Skeletal muscle satellite cell (primary cell): ENCODE data around the gene KDM6A.
A peak's percentile ranks its signal among the peaks of the same experiment; 100 is the strongest.
"Not testable (repeated sequence)": the region's sequence is repeated elsewhere in the genome, so short reads cannot be mapped to it uniquely, and the experiment has no call there.

Experiments used
- H3K27me3 ChIP-seq: 2 replicates; pipeline ENCODE4 v1.7.0; 2013; ENCODE audit warnings: low read length; ENCODE audit not compliant: control insufficient read depth, insufficient read depth
- H3K36me3 ChIP-seq: 2 replicates; pipeline ENCODE4 v1.7.0; 2013; ENCODE audit warnings: mild to moderate bottlenecking, control low read depth, low read length; ENCODE audit not compliant: insufficient read depth
- H3K4me1 ChIP-seq: 2 replicates; pipeline ENCODE4 v1.7.0; 2013; ENCODE audit warnings: low read length; ENCODE audit not compliant: control insufficient read depth, insufficient read depth
- H3K4me2 ChIP-seq: 2 replicates; pipeline ENCODE4 v1.7.0; 2013; ENCODE audit warnings: mild to moderate bottlenecking, low read length
- H3K4me3 ChIP-seq: 2 replicates; pipeline ENCODE4 v1.7.0; 2013; ENCODE audit warnings: low read length
- H3K9ac ChIP-seq: 2 replicates; pipeline ENCODE4 v1.7.0; 2013; ENCODE audit warnings: mild to moderate bottlenecking, low read depth, low read length, moderate library complexity
- H3K9me3 ChIP-seq: replicated peaks from 2 replicates; pipeline ENCODE4 v1.7.0; 2013; ENCODE audit warnings: mild to moderate bottlenecking, control low read depth, low read length

Gene KDM6A

GRCh38 chrX:44873415-44874276 is 658 bp downstream of the KDM6A start:
- Histone ChIP-seq H3K9me3 (no peaks in the 10 kb centered on the region), H3K9ac (peak overlapping the region; percentile 87), H3K27me3 (no peaks in the 10 kb centered on the region), H3K4me3 (peak overlapping the region; percentile 74), H3K36me3 (no peaks in the 10 kb centered on the region), H3K4me2 (peak overlapping the region; percentile 84), H3K4me1 (peaks cover 6% of the 10 kb centered on the region)

- Histone ChIP-seq H3K36me3 (no peaks in the 10 kb centered on the region), H3K9ac (peak overlapping the region; percentile 87), H3K27me3 (no peaks in the 10 kb centered on the region), H3K4me2 (peak overlapping the region; percentile 84), H3K4me1 (peaks cover 6% of the 10 kb centered on the region), H3K9me3 (no peaks in the 10 kb centered on the region), H3K4me3 (peak overlapping the region; percentile 74)
Observed at GRCh38 chrX:44874420-44875184, 1.6 kb downstream of the KDM6A start.

- H3K4me3 ChIP-seq = peak overlapping the region; percentile 74
- H3K9ac ChIP-seq = peak overlapping the region; percentile 87
- no peaks in the 10 kb centered on the region for H3K9me3 ChIP-seq
- peaks cover 6% of the 10 kb centered on the region for H3K4me1 ChIP-seq
- H3K4me2 ChIP-seq = peak overlapping the region; percentile 84
- no peaks in the 10 kb centered on the region for H3K27me3 ChIP-seq
- no peaks in the 10 kb centered on the region for H3K36me3 ChIP-seq
Observed at GRCh38 chrX:44875185-44875489, 2.1 kb downstream of the KDM6A start.

- Histone ChIP-seq H3K9me3 (no peaks in the 10 kb centered on the region), H3K4me2 (peak overlapping the region; percentile 84), H3K4me3 (peak overlapping the region; percentile 74), H3K9ac (peak overlapping the region; percentile 87), H3K36me3 (no peaks in the 10 kb centered on the region), H3K4me1 (peaks cover 6% of the 10 kb centered on the region), H3K27me3 (no peaks in the 10 kb centered on the region)
Observed at GRCh38 chrX:44876086-44876485, 3.1 kb downstream of the KDM6A start.

- Histone ChIP-seq H3K27me3 (no peaks in the 10 kb centered on the region), H3K9me3 (no peaks in the 10 kb centered on the region), H3K4me2 (no peak overlapping the region), H3K4me3 (no peak overlapping the region), H3K36me3 (no peaks in the 10 kb centered on the region), H3K9ac (no peak overlapping the region), H3K4me1 (peaks cover 6% of the 10 kb centered on the region)
Observed at GRCh38 chrX:44876767-44877166, 3.8 kb downstream of the KDM6A start.

- peaks cover 6% of the 10 kb centered on the region for H3K4me1 ChIP-seq
- H3K4me3 ChIP-seq = no peak overlapping the region
- H3K9ac ChIP-seq = no peak overlapping the region
- H3K4me2 ChIP-seq = no peak overlapping the region
- no peaks in the 10 kb centered on the region for H3K9me3 ChIP-seq
- H3K36me3 ChIP-seq = no peaks in the 10 kb centered on the region
- no peaks in the 10 kb centered on the region for H3K27me3 ChIP-seq
Observed at GRCh38 chrX:44878780-44879179, 5.8 kb downstream of the KDM6A start.

GRCh38 chrX:44881549-44881948 is 8.6 kb downstream of the KDM6A start:
- no peaks in the 10 kb centered on the region for H3K4me1 ChIP-seq
- H3K4me3 ChIP-seq = no peak overlapping the region
- no peaks in the 10 kb centered on the region for H3K27me3 ChIP-seq
- H3K36me3 ChIP-seq = no peaks in the 10 kb centered on the region
- no peak overlapping the region for H3K9ac ChIP-seq
- H3K9me3 ChIP-seq = no peaks in the 10 kb centered on the region
- no peak overlapping the region for H3K4me2 ChIP-seq

- H3K4me2 ChIP-seq = no peak overlapping the region
- no peaks in the 10 kb centered on the region for H3K36me3 ChIP-seq
- no peaks in the 10 kb centered on the region for H3K4me1 ChIP-seq
- no peak overlapping the region for H3K9ac ChIP-seq
- no peaks in the 10 kb centered on the region for H3K9me3 ChIP-seq
- H3K27me3 ChIP-seq = no peaks in the 10 kb centered on the region
- H3K4me3 ChIP-seq = no peak overlapping the region
Observed at GRCh38 chrX:44882635-44883034, 9.6 kb downstream of the KDM6A start.

GRCh38 chrX:44884944-44885343 is 12.0 kb downstream of the KDM6A start:
- Histone ChIP-seq H3K4me3 (no peak overlapping the region), H3K4me1 (no peaks in the 10 kb centered on the region), H3K9me3 (no peaks in the 10 kb centered on the region), H3K36me3 (no peaks in the 10 kb centered on the region), H3K27me3 (no peaks in the 10 kb centered on the region), H3K4me2 (no peak overlapping the region), H3K9ac (no peak overlapping the region)

GRCh38 chrX:44889824-44890223 is 16.8 kb downstream of the KDM6A start:
- no peak overlapping the region for H3K4me3 ChIP-seq
- no peaks in the 10 kb centered on the region for H3K36me3 ChIP-seq
- H3K4me1 ChIP-seq = no peaks in the 10 kb centered on the region
- no peak overlapping the region for H3K4me2 ChIP-seq
- H3K9me3 ChIP-seq = no peaks in the 10 kb centered on the region
- H3K27me3 ChIP-seq = no peaks in the 10 kb centered on the region
- no peak overlapping the region for H3K9ac ChIP-seq

- H3K4me3 ChIP-seq = no peak overlapping the region
- no peaks in the 10 kb centered on the region for H3K9me3 ChIP-seq
- no peaks in the 10 kb centered on the region for H3K27me3 ChIP-seq
- no peak overlapping the region for H3K9ac ChIP-seq
- H3K4me1 ChIP-seq = no peaks in the 10 kb centered on the region
- no peak overlapping the region for H3K4me2 ChIP-seq
- no peaks in the 10 kb centered on the region for H3K36me3 ChIP-seq
Observed at GRCh38 chrX:44890247-44890646, 17.3 kb downstream of the KDM6A start.

- H3K36me3 ChIP-seq, H3K27me3 ChIP-seq, H3K9me3 ChIP-seq, H3K4me2 ChIP-seq, H3K4me1 ChIP-seq, H3K4me3 ChIP-seq, H3K9ac ChIP-seq: not testable (repeated sequence)
Observed at GRCh38 chrX:44890687-44891086, 17.7 kb downstream of the KDM6A start.
